Vagina (tissue), 2 donors: ENCODE data around the gene LIMA1. TPM values are rescaled to one million over a fixed set of nuclear protein-coding genes. Genes with fewer than 3 reads are reported as not detected.
"Not testable (repeated sequence)": the region's sequence is repeated elsewhere in the genome, so short reads cannot be mapped to it uniquely, and the experiment has no call there.

Experiments
- DNase-seq, 2 donors: peaks; one replicate each; pipeline ENCODE4 v3.0.0-alpha.2; 2017; ENCODE audit errors: extremely low spot score in 2 of 2
- H3K27ac ChIP-seq: fragments of 200-600 bp; sonication (generic); one replicate; pipeline ENCODE4 v1.5.1; 2019
- H3K27me3 ChIP-seq: fragments of 200-600 bp; sonication (generic); one replicate; pipeline ENCODE4 v1.5.1; 2019
- H3K36me3 ChIP-seq, 2 donors: fragments of 200-600 bp; sonication (generic); one replicate each; pipeline ENCODE4 v1.5.1; 2017 to 2019
- H3K4me1 ChIP-seq: fragments of 200-600 bp; sonication (generic); one replicate; pipeline ENCODE4 v1.5.1; 2019
- H3K4me3 ChIP-seq, 2 donors: fragments of 200-600 bp; sonication (generic); 1 replicate in 1 of 2; 2 replicates in 1 of 2; pipeline ENCODE4 v1.5.1; 2016 to 2019
- H3K9me3 ChIP-seq: fragments of 200-600 bp; sonication (generic); one replicate; pipeline ENCODE4 v1.5.1; 2019
- CTCF ChIP-seq, 3 experiments: fragments of 450-650 bp in 2 of 3; fragments of 200-600 bp in 1 of 3; sonication (generic) in 1 of 3; IDR thresholded peaks; one replicate each; pipeline ENCODE4 v1.5.1; 2017 to 2019; ENCODE audit warnings: antibody characterized with exemption in 3 of 3, mild to moderate bottlenecking in 2 of 3, moderate library complexity in 2 of 3
- POLR2A ChIP-seq, 2 donors: fragments of 450-650 bp; IDR thresholded peaks; one replicate each; pipeline ENCODE4 v1.6.1; 2017; ENCODE audit warnings: antibody characterized with exemption in 2 of 2, mild to moderate bottlenecking in 2 of 2, moderate library complexity in 2 of 2
- POLR2AphosphoS5 ChIP-seq, 2 donors: sonication (generic); formaldehyde crosslinking; IDR thresholded peaks; one replicate each; pipeline ENCODE4 v1.9.0; 2017; ENCODE audit warnings: antibody characterized with exemption in 2 of 2, mild to moderate bottlenecking in 2 of 2, low read depth in 1 of 2; ENCODE audit not compliant: insufficient read depth in 1 of 2
- intact Hi-C: fragments of 100-400 bp; cut with DNase I; formaldehyde crosslinking; loops from one replicate; pipeline ENCODE4 v1.15.1; 2023
- total RNA-seq: library from RNA; depleted of rRNA; stranded (reverse); fragments of >200 nt; gene quantifications from one replicate; pipeline ENCODE4 v1.2.3, GENCODE V29; 2016

The LIMA1 gene
- total RNA-seq, 1 donor from 2014 or later: 99.2 TPM

- no peak for TF ChIP-seq CTCF (IDR thresholded peaks at IDR 0.05)
- TF ChIP-seq POLR2A (IDR thresholded peaks at IDR 0.05): no peak
- no peak for TF ChIP-seq POLR2AphosphoS5 (IDR thresholded peaks at IDR 0.05; ENCODE audit: insufficient read depth in 1 of 2, low read depth in 1 of 2)
- Histone ChIP-seq H3K27ac (peak overlapping the region; percentile 85), H3K4me3 (peak overlapping the region; percentile 62 to 91), H3K9me3 (no peaks in the 10 kb centered on the region), H3K27me3 (no peaks in the 10 kb centered on the region), H3K4me1 (peaks cover 27% of the 10 kb centered on the region), H3K36me3 (no peaks in the 10 kb centered on the region)
- intact Hi-C loops: no loop called here
- DNase-seq: no peak
Measured at GRCh38 chr12:50282721-50283228, 545 bp downstream of the LIMA1 start.

- Histone ChIP-seq H3K36me3 (no peaks in the 10 kb centered on the region), H3K27ac (no peak overlapping the region), H3K4me3 (no peak overlapping the region), H3K9me3 (no peaks in the 10 kb centered on the region), H3K27me3 (no peaks in the 10 kb centered on the region), H3K4me1 (peaks cover 17% of the 10 kb centered on the region)
- TF ChIP-seq POLR2AphosphoS5 (IDR thresholded peaks at IDR 0.05; ENCODE audit: insufficient read depth in 1 of 2, low read depth in 1 of 2): no peak
- TF ChIP-seq POLR2A (IDR thresholded peaks at IDR 0.05): no peak
- no peak for TF ChIP-seq CTCF (IDR thresholded peaks at IDR 0.05)
- intact Hi-C loops: loop anchor here (5.0 kb wide), 1 partner anchor 57 kb away; no protein-coding TSS in a partner anchor
- DNase-seq: no peak
Measured at GRCh38 chr12:50279501-50279900, 3.8 kb downstream of the LIMA1 start.

- Histone ChIP-seq H3K9me3 (no peaks in the 10 kb centered on the region), H3K27me3 (no peaks in the 10 kb centered on the region), H3K4me3 (no peak overlapping the region), H3K27ac (peak overlapping the region; percentile 25), H3K36me3 (no peaks in the 10 kb centered on the region), H3K4me1 (peaks cover under 1% of the 10 kb centered on the region)
- intact Hi-C loops: loop anchor here (5.0 kb wide), 1 partner anchor 55 kb away; no protein-coding TSS in a partner anchor
- TF ChIP-seq CTCF (IDR thresholded peaks at IDR 0.05): no peak
- no peak for TF ChIP-seq POLR2A (IDR thresholded peaks at IDR 0.05)
- TF ChIP-seq POLR2AphosphoS5 (IDR thresholded peaks at IDR 0.05; ENCODE audit: insufficient read depth in 1 of 2, low read depth in 1 of 2): no peak
- DNase-seq: no peak
Measured at GRCh38 chr12:50276912-50277671, 6.2 kb downstream of the LIMA1 start.

- H3K4me1 ChIP-seq: no peaks in the 10 kb centered on the region
- no peak for DNase-seq
- intact Hi-C loops: loop anchor here (5.0 kb wide), 1 partner anchor 54 kb away; no protein-coding TSS in a partner anchor
- no peaks in the 10 kb centered on the region for H3K27me3 ChIP-seq
- no peaks in the 10 kb centered on the region for H3K9me3 ChIP-seq
- peak overlapping the region; percentile 25 for H3K27ac ChIP-seq
- H3K4me3 ChIP-seq: no peak overlapping the region
- TF ChIP-seq POLR2AphosphoS5 (IDR thresholded peaks at IDR 0.05; ENCODE audit: insufficient read depth in 1 of 2, low read depth in 1 of 2) (no peak), CTCF (IDR thresholded peaks at IDR 0.05) (no peak), POLR2A (IDR thresholded peaks at IDR 0.05) (no peak)
- H3K36me3 ChIP-seq: no peaks in the 10 kb centered on the region
Measured at GRCh38 chr12:50276068-50276467, 7.3 kb downstream of the LIMA1 start.

GRCh38 chr12:50275556-50275955, 7.8 kb downstream of the LIMA1 start:
- no peaks in the 10 kb centered on the region for H3K9me3 ChIP-seq
- H3K27me3 ChIP-seq: no peaks in the 10 kb centered on the region
- TF ChIP-seq POLR2AphosphoS5 (IDR thresholded peaks at IDR 0.05; ENCODE audit: insufficient read depth in 1 of 2, low read depth in 1 of 2) (peak in 1 of 2 donors; percentile 24), CTCF (IDR thresholded peaks at IDR 0.05) (no peak)
- no peak for DNase-seq
- no peaks in the 10 kb centered on the region for H3K4me1 ChIP-seq
- no peak overlapping the region for H3K4me3 ChIP-seq
- H3K36me3 ChIP-seq: no peaks in the 10 kb centered on the region
- intact Hi-C loops: loop anchor here (5.0 kb wide), 1 partner anchor 53 kb away; no protein-coding TSS in a partner anchor
- H3K27ac ChIP-seq: no peak overlapping the region

GRCh38 chr12:50275127-50275526, 8.2 kb downstream of the LIMA1 start:
- not testable (repeated sequence) for H3K9me3 ChIP-seq, H3K4me1 ChIP-seq, DNase-seq, H3K4me3 ChIP-seq, H3K36me3 ChIP-seq, H3K27me3 ChIP-seq
- peak overlapping the region; percentile 18 for H3K27ac ChIP-seq
- intact Hi-C loops: loop anchor here (5.0 kb wide), 1 partner anchor 53 kb away; no protein-coding TSS in a partner anchor
